MCF 10A (cell line): Measurements from ENCODE around the gene RSPH9. TPM values are rescaled to one million over a fixed set of nuclear protein-coding genes. Genes with fewer than 3 reads are reported as not detected.

Experiments
- BruUV-seq: library from RNA; stranded (reverse); fragments of 400-500 nt; replicated peaks from 2 replicates; lab custom pipeline; 2021; lab: Mats Ljungman, UMichigan
- CTCF ChIA-PET: fragments of 300-600 bp; sonication (Branson Sonifier 250); formaldehyde crosslinking; extraction: SDS; loops from one replicate; lab custom pipeline; 2021; ENCODE audit warnings: antibody characterized with exemption, inconsistent platforms; lab: Yijun Ruan, JAX
- POLR2A ChIA-PET: fragments of 300-600, 350-650 bp; sonication (Branson Sonifier 250); formaldehyde crosslinking; extraction: SDS; loops from one replicate; lab custom pipeline; 2020; ENCODE audit warnings: antibody characterized with exemption, inconsistent platforms; lab: Yijun Ruan, JAX
- DNase-seq: peaks from one replicate; pipeline ENCODE4 v3.0.0-alpha.2; 2018; ENCODE audit not compliant: unreplicated experiment
- H3K27ac Mint-ChIP-seq: one replicate; pipeline ENCODE4 v1.8.0; 2022; ENCODE audit warnings: mild to moderate bottlenecking, low read depth, mixed read lengths; ENCODE audit not compliant: unreplicated experiment
- H3K27me3 Mint-ChIP-seq: one replicate; pipeline ENCODE4 v1.8.0; 2022; ENCODE audit warnings: mixed read lengths; ENCODE audit not compliant: insufficient read depth, unreplicated experiment
- H3K36me3 Mint-ChIP-seq: one replicate; pipeline ENCODE4 v1.8.0; 2022; ENCODE audit warnings: mild to moderate bottlenecking, moderate library complexity, mixed read lengths; ENCODE audit not compliant: insufficient read depth, unreplicated experiment
- H3K4me1 Mint-ChIP-seq: one replicate; pipeline ENCODE4 v1.8.0; 2022; ENCODE audit warnings: mixed read lengths; ENCODE audit not compliant: insufficient read depth, unreplicated experiment
- H3K4me3 Mint-ChIP-seq: one replicate; pipeline ENCODE4 v1.8.0; 2022; ENCODE audit warnings: mild to moderate bottlenecking, moderate library complexity, mixed read lengths; ENCODE audit not compliant: unreplicated experiment
- H3K9me3 Mint-ChIP-seq: one replicate; pipeline ENCODE4 v1.8.0; 2022; ENCODE audit warnings: mixed read lengths; ENCODE audit not compliant: unreplicated experiment
- intact Hi-C: fragments of 100-400 bp; cut with micrococcal nuclease; formaldehyde crosslinking; loops from 2 replicates; pipeline ENCODE4 v1.14.1; 2022
- total RNA-seq: library from RNA; stranded (reverse); gene quantifications from 2 replicates; pipeline ENCODE4 v1.2.3, GENCODE V29; 2022
- TF ChIP-seq, protein P1 (sequence below): fragments of 200-600 bp; IDR thresholded peaks from one replicate; pipeline ENCODE4 v1.8.0; 2022; ENCODE audit warnings: antibody characterized with exemption, mild to moderate bottlenecking; ENCODE audit not compliant: unreplicated experiment

Gene RSPH9
- total RNA-seq, 1 experiment from 2014 or later = not detected

DNA sequence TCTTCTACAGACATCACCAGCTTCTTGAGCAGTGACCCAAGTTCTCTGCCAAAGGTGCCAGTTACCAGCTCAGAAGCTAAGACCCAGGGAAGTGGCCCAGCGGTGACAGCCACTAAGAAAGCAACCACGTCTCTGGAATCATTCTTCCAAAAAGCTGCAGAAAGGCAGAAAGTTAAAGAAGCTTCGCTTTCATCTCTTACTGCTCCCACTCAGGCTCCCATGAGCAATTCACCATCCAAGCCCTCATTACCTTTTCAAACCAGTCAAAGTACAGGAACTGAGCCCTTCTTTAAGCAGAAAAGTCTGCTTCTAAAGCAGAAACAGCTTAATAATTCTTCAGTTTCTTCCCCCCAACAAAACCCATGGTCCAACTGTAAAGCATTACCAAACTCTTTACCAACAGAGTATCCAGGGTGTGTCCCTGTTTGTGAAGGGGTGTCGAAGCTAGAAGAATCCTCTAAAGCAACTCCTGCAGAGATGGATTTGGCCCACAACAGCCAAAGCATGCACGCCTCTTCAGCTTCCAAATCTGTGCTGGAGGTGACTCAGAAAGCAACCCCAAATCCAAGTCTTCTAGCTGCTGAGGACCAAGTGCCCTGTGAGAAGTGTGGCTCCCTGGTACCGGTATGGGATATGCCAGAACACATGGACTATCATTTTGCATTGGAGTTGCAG is 31.0 kb upstream of the RSPH9 start:
- Mint-ChIP-seq H3K9me3 (no peaks in the 10 kb centered on the region), H3K4me1 (no peaks in the 10 kb centered on the region), H3K4me3 (no peak overlapping the region), H3K36me3 (peaks cover 94% of the 10 kb centered on the region), H3K27me3 (no peaks in the 10 kb centered on the region), H3K27ac (no peak overlapping the region)
- intact Hi-C loops = no loop called here
- ChIA-PET CTCF (interaction anchor here (0.7 kb wide), 1 partner anchor 34 kb away, joined by 3 read pairs; no protein-coding TSS in a partner anchor), POLR2A (interaction anchor here (1.1 to 9.8 kb wide), 5 partner anchors 9 to 16 kb away, joined by 5 to 49 read pairs (median 5); partner anchors contain the start of gene GTPBP2)
- BruUV-seq = TSS peak; percentile 20
- TF ChIP-seq, protein P1, sequence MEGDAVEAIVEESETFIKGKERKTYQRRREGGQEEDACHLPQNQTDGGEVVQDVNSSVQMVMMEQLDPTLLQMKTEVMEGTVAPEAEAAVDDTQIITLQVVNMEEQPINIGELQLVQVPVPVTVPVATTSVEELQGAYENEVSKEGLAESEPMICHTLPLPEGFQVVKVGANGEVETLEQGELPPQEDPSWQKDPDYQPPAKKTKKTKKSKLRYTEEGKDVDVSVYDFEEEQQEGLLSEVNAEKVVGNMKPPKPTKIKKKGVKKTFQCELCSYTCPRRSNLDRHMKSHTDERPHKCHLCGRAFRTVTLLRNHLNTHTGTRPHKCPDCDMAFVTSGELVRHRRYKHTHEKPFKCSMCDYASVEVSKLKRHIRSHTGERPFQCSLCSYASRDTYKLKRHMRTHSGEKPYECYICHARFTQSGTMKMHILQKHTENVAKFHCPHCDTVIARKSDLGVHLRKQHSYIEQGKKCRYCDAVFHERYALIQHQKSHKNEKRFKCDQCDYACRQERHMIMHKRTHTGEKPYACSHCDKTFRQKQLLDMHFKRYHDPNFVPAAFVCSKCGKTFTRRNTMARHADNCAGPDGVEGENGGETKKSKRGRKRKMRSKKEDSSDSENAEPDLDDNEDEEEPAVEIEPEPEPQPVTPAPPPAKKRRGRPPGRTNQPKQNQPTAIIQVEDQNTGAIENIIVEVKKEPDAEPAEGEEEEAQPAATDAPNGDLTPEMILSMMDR = no peak
- no peak for DNase-seq

DNA sequence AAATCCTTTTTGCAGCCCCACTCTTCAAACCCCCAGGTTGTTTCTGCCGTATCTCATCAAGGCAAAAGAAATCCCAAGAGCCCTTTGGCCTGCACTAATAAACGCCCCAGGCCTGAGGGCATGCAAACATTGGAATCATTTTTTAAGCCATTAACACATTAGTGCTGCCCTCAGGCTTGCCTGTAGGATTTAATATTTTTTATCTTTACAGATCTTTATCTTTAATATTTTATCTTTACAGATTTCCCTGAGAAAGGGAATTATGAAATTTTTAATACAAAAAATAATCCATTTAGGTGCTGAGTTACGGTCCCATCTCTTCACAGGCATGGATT is 30.5 kb upstream of the RSPH9 start:
- Mint-ChIP-seq H3K4me1 (no peaks in the 10 kb centered on the region), H3K9me3 (no peaks in the 10 kb centered on the region), H3K27ac (no peak overlapping the region), H3K4me3 (no peak overlapping the region), H3K27me3 (no peaks in the 10 kb centered on the region), H3K36me3 (peaks cover 92% of the 10 kb centered on the region)
- no TSS peak for BruUV-seq
- TF ChIP-seq, protein P1 = no peak
- intact Hi-C loops = no loop called here
- CTCF ChIA-PET = no interaction called here
- POLR2A ChIA-PET = interaction anchor here (1.1 to 9.8 kb wide), 6 partner anchors 9 to 15 kb away, joined by 5 to 49 read pairs (median 5); partner anchors contain the start of gene GTPBP2
- no peak for DNase-seq

DNA sequence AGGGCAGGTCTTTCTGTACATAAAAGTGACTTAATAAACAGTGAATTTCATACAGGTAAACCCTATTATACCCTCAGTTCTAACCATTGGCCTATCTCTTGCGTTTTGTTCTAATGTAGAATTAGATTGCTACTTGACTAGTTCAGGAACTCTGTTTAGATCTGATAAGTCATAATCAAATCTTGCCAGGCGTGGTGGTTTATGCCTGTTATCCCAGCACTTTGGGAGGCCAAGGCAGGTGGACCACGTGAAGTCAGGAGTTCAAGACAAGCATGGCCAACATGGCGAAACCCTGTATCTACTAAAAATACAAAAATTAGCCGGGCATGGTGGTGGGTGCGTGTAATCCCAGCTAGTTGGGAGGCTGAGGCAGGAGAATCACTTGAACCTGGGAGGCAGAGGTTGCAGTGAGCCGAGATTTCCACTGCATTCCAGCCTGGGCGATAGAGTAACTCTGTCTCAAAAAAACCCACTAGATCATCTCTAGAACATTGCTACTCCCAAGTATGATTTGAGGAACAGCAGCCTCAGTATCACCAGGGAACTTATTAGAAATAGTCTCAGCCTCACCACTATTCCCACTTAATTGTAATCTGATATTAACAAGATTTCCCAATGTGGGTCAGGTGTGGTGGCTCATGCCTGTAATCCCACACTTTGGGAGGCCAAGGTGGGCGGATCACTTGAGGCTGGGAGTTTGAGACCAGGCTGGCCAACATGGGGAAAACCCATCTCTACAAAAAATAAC is 27.9 kb upstream of the RSPH9 start:
- BruUV-seq = no TSS peak
- no peak for DNase-seq
- CTCF ChIA-PET = interaction anchor here (0.6 to 1.2 kb wide), 6 partner anchors 8 to 71 kb away, joined by 3 to 6 read pairs (median 4); partner anchors contain the start of genes MRPS18A and XPO5
- intact Hi-C loops = no loop called here
- H3K36me3 Mint-ChIP-seq = peaks cover 86% of the 10 kb centered on the region
- TF ChIP-seq, protein P1 = no peak
- no peak overlapping the region for H3K4me3 Mint-ChIP-seq
- no peaks in the 10 kb centered on the region for H3K4me1 Mint-ChIP-seq
- POLR2A ChIA-PET = interaction anchor here (0.8 to 9.8 kb wide), 3 partner anchors 13 to 40 kb away, joined by 3 to 49 read pairs (median 3); partner anchors contain the start of gene GTPBP2
- H3K27ac Mint-ChIP-seq = no peak overlapping the region
- H3K9me3 Mint-ChIP-seq = no peaks in the 10 kb centered on the region
- no peaks in the 10 kb centered on the region for H3K27me3 Mint-ChIP-seq
